ENCODE results near the gene CEP76. TPM values are rescaled to one million over a fixed set of nuclear protein-coding genes. Genes with fewer than 3 reads are reported as not detected.

The CEP76 gene
- total and polyA plus RNA-seq, 2 donors (not counting 3 experiments of a cell fraction or from before 2014, with no cell fraction given) = 5.8 to 8.6 TPM

DNA sequence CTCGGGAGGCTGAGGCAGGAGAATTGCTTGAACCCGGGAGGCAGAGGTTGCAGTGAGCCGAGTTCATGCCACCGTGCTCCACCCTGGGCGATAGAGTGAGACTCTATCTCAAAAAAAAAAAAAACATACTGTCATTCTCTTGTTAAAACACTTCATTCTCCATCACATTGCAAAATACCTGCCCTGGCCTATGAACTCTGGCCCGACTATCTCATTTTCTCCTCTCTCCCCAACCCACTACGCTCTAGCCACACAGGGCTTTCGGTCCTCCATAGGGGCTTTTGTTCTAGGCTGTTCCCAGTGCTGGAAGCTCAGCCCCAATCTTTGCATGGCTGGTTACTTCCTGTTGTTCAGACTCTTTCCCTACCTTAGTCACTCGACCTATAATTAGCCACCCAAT lies 10.3 kb downstream of the CEP76 start:
- Histone ChIP-seq H3K9ac (replicated peaks; ENCODE audit: extremely low read depth, insufficient read depth, low read length) (no peak overlapping the region), H3K27me3 (ENCODE audit: control insufficient read depth in 2 of 2, insufficient read depth in 2 of 2, low read length in 2 of 2) (no peaks in the 10 kb centered on the region), H3K36me3 (ENCODE audit: control insufficient read depth in 2 of 2, extremely low read depth in 1 of 2, insufficient read depth in 2 of 2, low read length in 2 of 2) (peaks cover 0 to 3% of the 10 kb centered on the region in 2 experiments), H2AFZ (ENCODE audit: low read depth, low read length) (no peak overlapping the region), H3K4me3 (replicated peaks in 1 of 3; ENCODE audit: insufficient read depth in 1 of 3, low read depth in 1 of 3, low read length in 3 of 3) (no peak overlapping the region), H3K79me2 (ENCODE audit: control insufficient read depth, insufficient read depth, low read length) (no peaks in the 10 kb centered on the region), H3K9me3 (replicated peaks; ENCODE audit: control insufficient read depth, insufficient read depth, low read length) (no peaks in the 10 kb centered on the region), H3K9me1 (replicated peaks; ENCODE audit: control insufficient read depth, extremely low read depth, insufficient read depth, low read length) (no peaks in the 10 kb centered on the region), H3K4me2 (ENCODE audit: insufficient read depth, low read length) (no peak overlapping the region), H4K20me1 (replicated peaks; ENCODE audit: control insufficient read depth, extremely low read depth, insufficient read depth, low read length) (no peaks in the 10 kb centered on the region), H3K27ac (ENCODE audit: insufficient read depth, low read depth, low read length) (no peak overlapping the region), H3K4me1 (ENCODE audit: control insufficient read depth, extremely low read depth, insufficient read depth, low read length) (peaks cover 3% of the 10 kb centered on the region)
- dilution Hi-C loops (cut with MboI; ENCODE audit: extremely low pct_ligation_motif_present, low sequenced_read_pairs) (no loop called here), intact Hi-C loops (cut with micrococcal nuclease) (no loop called here)
- TF ChIP-seq GATA2 (IDR thresholded peaks at IDR 0.05; ENCODE audit: insufficient read depth, insufficient read length, low read depth, low read length) (no peak), POLR2A (IDR thresholded peaks at IDR 0.05; ENCODE audit: low read depth, low read length) (no peak), POLR2AphosphoS5 (IDR thresholded peaks at IDR 0.05; ENCODE audit: insufficient read depth, low read depth, low read length) (no peak), EZH2 (IDR thresholded peaks at IDR 0.05; ENCODE audit: borderline replicate concordance, low read depth, low read length, severe bottlenecking) (no peak)
- no TSS peak for BruUV-seq (replicated peaks)
- ChIA-PET CTCF (interaction anchor here (1.5 kb wide), 1 partner anchor 364 kb away, joined by 3 read pairs; no protein-coding TSS in a partner anchor), POLR2A (interaction anchor here (1.0 kb wide), 1 partner anchor 13 kb away, joined by 3 read pairs; no protein-coding TSS in a partner anchor)
- DNase-seq (ENCODE audit: low read depth, low spot score) (no peak), FAIRE-seq (no peak)

GRCh38 chr18:12689256-12689850 lies 13.2 kb downstream of the CEP76 start:
- no peaks in the 10 kb centered on the region for H4K20me1 ChIP-seq (replicated peaks; ENCODE audit: control insufficient read depth, extremely low read depth, insufficient read depth, low read length)
- dilution Hi-C loops (cut with MboI; ENCODE audit: extremely low pct_ligation_motif_present, low sequenced_read_pairs) (no loop called here), intact Hi-C loops (cut with micrococcal nuclease) (no loop called here)
- H3K79me2 ChIP-seq (ENCODE audit: control insufficient read depth, insufficient read depth, low read length) = no peaks in the 10 kb centered on the region
- H3K9ac ChIP-seq (replicated peaks; ENCODE audit: extremely low read depth, insufficient read depth, low read length) = no peak overlapping the region
- peaks cover 3% of the 10 kb centered on the region for H3K4me1 ChIP-seq (ENCODE audit: control insufficient read depth, extremely low read depth, insufficient read depth, low read length)
- TF ChIP-seq EZH2 (IDR thresholded peaks at IDR 0.05; ENCODE audit: borderline replicate concordance, low read depth, low read length, severe bottlenecking) (no peak), CTCF (IDR thresholded peaks at IDR 0.05; ENCODE audit: extremely low read depth in 1 of 2, insufficient read depth in 1 of 2, low read depth in 1 of 2, low read length in 2 of 2) (no peak), POLR2AphosphoS5 (IDR thresholded peaks at IDR 0.05; ENCODE audit: insufficient read depth, low read depth, low read length) (no peak), JUN (IDR thresholded peaks at IDR 0.05; ENCODE audit: borderline replicate concordance, insufficient read depth, insufficient read length, low read depth) (no peak), GATA2 (IDR thresholded peaks at IDR 0.05; ENCODE audit: insufficient read depth, insufficient read length, low read depth, low read length) (no peak), FOS (IDR thresholded peaks at IDR 0.05; ENCODE audit: borderline replicate concordance, insufficient read depth, low read length) (no peak), POLR2A (IDR thresholded peaks at IDR 0.05; ENCODE audit: low read depth, low read length) (no peak), MYC (IDR thresholded peaks at IDR 0.05; ENCODE audit: low read depth, low read length) (no peak)
- TF ChIP-seq, protein P1, sequence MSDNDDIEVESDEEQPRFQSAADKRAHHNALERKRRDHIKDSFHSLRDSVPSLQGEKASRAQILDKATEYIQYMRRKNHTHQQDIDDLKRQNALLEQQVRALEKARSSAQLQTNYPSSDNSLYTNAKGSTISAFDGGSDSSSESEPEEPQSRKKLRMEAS (IDR thresholded peaks at IDR 0.05; ENCODE audit: insufficient read depth, insufficient read length) = no peak
- no peaks in the 10 kb centered on the region for H3K9me1 ChIP-seq (replicated peaks; ENCODE audit: control insufficient read depth, extremely low read depth, insufficient read depth, low read length)
- no peak overlapping the region for H3K4me2 ChIP-seq (ENCODE audit: insufficient read depth, low read length)
- DNase-seq (ENCODE audit: low read depth, low spot score) (no peak), FAIRE-seq (no peak)
- H3K9me3 ChIP-seq (replicated peaks; ENCODE audit: control insufficient read depth, insufficient read depth, low read length) = no peaks in the 10 kb centered on the region
- no peak overlapping the region for H3K4me3 ChIP-seq (replicated peaks in 1 of 3; ENCODE audit: insufficient read depth in 1 of 3, low read depth in 1 of 3, low read length in 3 of 3)
- ChIA-PET CTCF (interaction anchor here (0.5 kb wide), 1 partner anchor 27 kb away, joined by 3 read pairs; no protein-coding TSS in a partner anchor), POLR2A (no interaction called here)
- BruUV-seq (replicated peaks) = no TSS peak
- no peaks in the 10 kb centered on the region for H3K27me3 ChIP-seq (ENCODE audit: control insufficient read depth in 2 of 2, insufficient read depth in 2 of 2, low read length in 2 of 2)
- H2AFZ ChIP-seq (ENCODE audit: low read depth, low read length) = no peak overlapping the region
- H3K36me3 ChIP-seq (ENCODE audit: control insufficient read depth in 2 of 2, extremely low read depth in 1 of 2, insufficient read depth in 2 of 2, low read length in 2 of 2) = peaks cover 0 to 5% of the 10 kb centered on the region in 2 experiments
- H3K27ac ChIP-seq (ENCODE audit: insufficient read depth, low read depth, low read length) = no peak overlapping the region

Measured in endothelial cell of umbilical vein (primary cell).